T follicular helper cell (primary cell): ENCODE data around the gene CNOT4.

Experiments used
- DNase-seq: peaks from one replicate; pipeline ENCODE4 v3.0.0-alpha.2; 2020; ENCODE audit warnings: low read depth

The CNOT4 gene

DNA sequence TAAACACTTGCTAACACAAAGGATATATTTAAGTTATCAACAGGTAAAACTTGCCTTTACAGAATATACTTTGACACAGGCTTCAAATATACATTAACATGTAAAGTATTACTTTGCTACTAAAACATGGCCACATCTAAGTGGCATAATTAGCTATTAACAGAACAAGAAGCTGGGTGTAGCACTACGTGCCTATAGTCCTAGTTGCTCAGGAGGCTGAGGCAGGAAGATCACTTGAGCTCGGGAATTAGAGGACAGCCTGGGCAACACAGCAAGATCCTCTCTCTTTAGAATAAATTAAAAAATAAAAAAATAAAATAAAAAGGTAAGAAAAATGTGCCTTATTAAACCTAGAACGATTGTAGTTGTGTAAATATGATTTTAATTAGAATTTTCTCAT, 106.6 kb downstream of the CNOT4 start:
- no peak for DNase-seq

DNA sequence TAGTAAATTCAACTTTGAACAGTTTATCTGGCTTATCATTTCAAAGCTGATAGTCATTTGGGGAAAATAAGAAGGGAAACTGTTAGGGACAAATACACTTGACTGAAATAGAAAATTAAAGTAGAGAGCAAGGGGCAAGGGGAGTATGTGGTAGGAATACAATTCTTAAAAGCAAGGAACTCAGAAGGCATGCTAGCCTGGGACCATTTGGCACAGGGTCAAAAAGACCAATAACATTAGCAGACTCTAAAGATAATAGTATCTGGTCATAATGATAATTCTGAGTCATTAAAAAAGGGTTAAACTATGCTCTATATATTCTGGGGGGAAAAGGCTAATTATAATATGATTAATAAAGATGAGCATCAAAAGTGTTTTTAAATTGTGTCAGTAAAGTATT, 112.2 kb downstream of the CNOT4 start:
- no peak for DNase-seq

DNA sequence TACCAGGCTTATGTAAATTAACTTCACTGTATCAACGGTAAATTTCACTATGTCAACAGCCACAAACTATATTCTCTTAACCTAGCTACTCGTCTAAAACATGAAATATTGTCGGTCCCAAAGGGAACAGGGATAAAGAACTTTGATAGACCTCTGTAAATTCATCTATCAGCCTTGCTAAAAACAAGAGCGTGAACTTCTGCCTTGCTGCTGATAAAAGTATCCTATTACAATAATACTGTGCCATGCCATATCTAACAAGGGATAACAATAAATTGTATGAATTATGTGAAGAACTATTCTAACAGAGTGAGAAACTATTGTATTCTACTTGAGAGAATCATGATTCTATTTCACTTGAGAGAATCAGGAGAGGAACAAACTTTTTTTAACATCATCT, 117.2 kb downstream of the CNOT4 start:
- no peak for DNase-seq

DNA sequence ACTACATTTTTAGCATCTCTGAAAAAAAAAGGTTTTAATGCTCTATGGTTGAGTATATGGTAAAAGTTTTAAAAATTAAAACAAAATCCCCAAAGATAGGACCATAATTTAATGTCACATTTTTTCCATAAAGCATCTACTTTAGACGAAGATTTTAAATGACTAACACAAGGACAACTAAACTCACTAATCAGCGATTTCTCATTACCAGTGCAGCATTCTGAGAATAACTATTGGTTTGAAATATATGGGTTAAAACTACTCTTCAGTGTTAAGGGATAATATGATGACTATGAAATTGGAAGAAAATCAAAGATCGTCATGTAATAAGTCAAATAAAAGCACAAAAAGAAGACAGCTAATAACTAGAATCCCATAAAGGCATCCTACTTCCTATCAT, 118.4 kb downstream of the CNOT4 start:
- no peak for DNase-seq

DNA sequence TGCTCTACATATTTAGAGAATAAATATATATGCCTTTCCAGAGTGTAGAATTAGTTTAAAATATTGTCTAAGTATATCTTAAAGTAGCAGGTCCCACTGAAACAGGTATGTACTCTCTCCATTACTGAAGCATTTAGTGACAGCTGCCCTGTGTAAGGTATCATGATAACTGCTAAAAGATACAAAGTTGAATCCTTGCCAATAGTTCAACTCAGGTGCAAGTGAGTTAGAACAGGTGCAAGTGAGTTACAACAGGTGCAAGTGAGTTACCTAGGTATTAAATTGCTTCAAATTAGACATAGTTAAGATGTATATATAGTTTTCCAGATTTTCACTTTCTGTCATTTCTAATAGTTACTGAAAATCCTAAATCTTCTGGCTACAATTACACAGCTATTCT, 119.1 kb downstream of the CNOT4 start:
- no peak for DNase-seq

DNA sequence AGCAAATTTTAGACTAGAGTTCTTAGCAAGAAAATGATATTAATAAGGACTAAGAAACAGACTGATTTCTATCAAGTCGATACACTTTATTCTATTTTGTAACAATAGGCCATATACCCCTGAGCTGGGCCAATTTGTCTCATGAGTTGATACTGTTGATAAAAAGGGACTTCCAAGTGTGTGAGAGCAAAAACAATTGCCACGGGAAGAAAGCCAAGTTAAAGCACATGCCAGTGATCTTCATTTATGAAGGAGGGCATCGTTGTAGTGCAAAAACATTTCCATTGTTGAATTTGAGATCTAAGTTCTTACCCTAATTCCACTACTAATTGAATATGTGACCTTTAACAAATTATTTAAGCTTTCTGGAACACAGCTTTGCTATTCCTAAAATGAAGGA, 119.9 kb downstream of the CNOT4 start:
- DNase-seq, result no peak

DNA sequence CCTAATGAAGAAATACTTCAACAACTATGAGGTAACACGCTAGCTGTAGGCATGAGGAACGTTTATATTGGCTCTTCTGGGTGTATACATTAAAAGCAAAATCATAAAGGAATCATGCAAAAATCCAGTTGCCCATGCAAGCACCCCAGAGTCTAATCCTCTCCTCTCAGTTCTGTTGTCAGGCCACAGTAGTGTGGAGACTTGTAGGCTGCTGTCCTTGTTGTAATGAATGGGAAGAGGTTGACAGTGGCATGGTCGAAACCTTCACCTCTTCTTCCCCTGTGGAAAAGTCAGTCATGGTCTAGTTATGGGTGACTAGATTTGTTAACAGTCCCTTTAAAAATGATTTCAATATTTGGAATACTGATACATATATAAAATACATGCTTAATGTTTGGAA, 121.3 kb downstream of the CNOT4 start:
- no peak for DNase-seq

DNA sequence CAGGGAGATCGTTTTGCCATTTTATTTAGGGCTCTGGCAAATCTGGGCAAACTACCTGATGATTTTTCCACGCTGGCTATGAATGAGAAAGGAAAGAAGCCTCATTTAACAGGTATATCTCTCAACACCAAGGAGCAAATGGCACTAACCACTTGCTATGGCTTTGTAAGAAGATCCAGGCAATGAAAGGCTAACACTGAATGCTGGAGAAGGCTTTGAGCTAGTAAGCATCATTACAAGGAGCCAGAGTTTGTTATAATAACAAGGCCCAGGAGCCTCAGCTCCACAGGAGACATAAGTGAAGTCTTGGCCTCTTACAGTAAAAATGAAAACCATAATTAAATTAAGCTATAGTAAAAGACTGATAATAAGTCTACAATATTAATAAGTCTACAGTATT, 123.1 kb downstream of the CNOT4 start:
- DNase-seq, result no peak

DNA sequence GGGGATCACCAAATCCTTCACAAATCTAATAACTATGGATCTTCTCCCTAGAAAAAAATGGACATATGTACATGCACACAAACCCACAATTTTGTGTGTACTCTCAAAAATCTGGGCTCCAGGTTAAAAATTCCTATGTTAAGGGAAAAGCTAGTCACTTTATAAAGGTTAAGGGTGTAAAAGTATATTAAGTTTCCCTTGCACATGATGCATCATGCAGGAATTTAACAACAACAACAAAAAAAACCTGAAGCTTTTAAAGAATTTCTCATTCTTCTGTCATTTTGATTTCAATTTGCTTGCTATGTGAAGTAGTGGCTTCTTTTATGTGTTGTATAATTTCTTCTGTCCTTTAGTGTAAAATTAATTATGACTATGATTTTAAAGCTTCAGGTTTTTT, 123.7 kb downstream of the CNOT4 start:
- no peak for DNase-seq

DNA sequence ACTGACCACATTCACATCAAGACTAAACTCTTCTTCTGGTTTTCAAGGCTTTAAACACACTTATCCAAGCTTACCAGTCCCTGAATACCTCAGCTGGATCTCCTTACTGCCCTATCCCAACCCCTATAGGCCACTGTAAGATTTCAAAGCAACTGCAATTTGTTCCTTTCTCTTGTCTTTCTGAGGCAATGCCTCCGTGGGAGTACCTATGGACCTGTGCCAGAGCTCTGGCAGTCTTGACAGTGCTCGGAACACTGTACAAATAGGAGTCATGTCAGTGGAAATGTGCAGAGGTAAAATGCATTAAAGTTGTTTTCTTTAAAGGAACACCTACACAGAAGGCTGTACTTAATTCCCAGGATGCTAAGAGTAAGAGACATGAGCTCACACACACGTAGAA, 124.7 kb downstream of the CNOT4 start:
- no peak for DNase-seq

DNA sequence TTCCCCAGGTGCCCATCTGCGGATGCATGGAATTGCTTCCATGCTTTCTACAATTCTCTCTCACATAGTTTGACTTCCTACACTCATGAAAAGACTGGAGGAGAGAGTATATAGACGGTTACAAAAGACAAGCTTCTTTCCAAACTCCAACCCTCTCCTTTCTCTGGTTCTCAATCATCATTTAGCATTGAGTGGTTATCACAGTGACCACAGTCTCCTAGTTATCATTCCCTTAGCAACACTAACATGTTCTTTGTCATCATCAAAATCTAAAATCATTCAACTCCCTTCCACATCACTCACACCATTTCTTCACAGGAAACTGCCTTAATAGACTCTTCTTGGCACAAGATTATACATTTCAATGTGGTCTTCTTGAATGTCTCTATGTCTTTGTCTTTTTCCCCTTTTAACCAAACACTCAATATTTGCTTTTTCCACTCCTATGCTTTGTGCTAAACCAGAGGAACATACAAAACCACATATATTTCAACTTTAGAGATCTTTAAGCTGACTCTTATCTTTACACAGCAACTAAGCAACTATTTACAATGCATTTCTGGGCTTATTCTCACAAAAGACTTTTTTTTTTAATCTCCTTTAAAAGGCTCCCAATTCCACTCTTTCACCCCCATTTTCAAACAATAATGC, 126.3 kb downstream of the CNOT4 start:
- no peak for DNase-seq

DNA sequence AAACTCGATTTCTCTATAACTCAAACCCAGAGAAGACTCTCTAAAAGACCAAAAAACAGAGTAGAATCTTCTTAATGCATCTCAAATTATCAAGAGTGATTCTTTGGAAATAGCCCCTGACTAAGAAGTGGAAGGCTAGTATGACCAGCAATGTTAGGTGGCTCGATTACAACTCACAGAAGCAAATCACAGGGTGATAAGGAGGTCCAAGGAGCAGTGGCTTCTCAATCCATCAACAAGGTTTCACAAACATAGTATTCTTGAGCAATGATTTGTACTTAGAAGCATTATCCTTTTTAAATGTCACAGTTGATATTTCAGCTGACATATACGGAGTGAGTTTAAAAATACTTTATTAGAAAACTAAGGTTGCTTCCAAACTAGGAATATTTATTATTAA, 127.7 kb downstream of the CNOT4 start:
- no peak for DNase-seq

DNA sequence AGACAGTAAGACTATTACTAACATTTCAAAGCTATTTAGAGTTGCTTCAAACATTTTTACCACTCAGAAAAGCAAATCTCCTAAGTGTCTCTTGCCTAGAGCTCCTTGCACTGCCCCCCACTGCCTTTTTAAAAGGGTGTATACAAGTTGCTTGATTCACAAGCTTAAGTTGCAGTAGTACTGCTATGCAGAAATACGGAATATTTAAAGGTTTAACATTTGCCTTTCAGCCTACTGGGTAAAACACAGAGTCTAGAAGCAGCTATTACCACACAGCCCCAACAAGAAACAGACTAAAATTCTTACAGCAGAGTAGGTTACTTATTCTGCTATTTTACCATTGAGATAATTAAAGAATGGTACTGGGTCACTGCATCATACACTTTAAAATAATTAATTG, 128.5 kb downstream of the CNOT4 start:
- no peak for DNase-seq

DNA sequence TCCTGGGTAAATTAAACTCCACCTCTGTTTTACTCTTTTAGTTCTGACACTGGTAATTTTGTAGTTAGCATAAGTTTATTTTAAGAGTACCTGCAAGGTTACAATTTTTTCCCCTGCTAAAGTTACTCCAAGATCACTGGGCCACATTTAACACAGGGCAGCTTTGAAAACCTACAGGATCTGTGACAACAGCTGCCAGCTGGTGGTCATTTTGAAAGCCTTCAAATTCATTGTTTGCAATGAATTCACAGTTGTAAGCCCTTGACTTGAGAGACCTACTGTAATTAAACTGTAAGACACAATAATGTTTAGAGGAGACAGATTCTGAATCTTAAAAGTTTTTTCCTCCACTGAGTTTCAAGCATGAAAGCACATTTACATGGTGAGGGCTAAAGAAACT, 129.6 kb downstream of the CNOT4 start:
- no peak for DNase-seq

DNA sequence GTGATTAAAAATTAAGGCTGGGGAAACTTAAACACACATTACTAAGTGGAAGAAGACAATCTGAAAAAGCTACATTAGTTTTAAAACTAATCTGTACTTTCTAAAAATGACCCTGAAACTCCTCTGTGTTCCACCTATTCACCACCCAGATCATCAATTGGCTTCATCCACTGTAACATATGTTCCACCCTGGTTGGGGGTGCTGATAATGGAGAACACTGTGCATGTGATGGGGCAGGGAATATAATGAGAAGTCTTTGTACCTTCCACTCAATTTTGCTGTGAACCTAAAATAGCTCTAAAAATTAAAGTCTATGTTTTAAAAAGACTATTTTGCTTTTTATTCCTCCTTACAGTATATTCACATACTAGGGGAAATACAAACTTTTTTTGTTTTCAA, 132.7 kb downstream of the CNOT4 start:
- no peak for DNase-seq

DNA sequence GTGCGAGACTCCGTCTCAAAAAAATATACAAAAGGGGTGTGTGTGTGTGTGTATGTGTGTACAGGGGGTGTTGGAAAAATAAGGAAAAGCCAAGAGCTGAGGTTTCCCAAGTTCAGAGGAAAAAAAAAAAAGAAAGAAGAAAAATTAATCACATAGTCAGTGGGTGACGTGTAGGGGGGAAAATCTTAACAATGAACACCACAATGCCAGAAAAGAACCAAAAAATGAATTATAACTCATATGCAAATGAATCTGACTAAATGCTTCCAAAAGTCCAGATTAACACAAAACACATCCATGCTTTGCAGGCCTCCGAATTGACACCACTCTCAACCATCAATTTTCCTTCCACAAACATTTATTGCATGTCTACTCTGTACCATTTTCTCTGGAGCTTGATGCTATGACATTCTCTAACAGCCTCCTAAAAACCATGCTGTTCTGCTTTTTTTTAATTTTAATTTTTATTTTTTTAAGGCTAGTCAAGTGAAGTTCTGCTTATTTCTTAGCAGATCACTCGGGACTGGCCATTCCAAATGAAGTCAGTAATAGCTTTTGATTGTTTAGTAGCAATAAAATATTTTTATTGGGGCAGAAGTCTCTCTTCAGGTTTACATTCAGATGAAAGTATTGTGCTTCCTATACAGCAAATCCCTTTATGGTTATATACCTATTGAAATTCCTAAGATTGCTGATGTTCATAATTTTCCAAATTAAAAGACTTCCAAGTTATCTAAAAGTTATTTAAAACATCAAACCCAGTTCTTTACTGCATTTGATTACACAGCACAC, 133.8 kb downstream of the CNOT4 start:
- DNase-seq, result no peak

DNA sequence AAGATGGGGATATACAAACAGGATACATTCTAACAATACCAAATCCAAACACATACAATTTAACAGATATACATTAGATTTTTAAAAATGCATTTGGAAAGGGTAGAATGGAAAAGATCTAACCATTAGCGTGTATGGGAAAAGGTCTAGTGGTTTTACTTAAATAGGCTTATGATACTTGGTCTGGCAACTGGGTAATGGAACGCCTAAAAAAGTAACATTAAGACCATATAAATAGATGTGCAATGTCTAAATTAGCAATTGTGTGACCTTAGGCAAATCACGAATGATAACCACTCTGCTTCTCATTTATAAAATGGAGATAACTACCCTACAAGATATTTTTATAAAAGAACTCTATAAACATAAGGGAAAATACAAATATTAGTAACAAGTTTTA, 135.2 kb downstream of the CNOT4 start:
- no peak for DNase-seq

DNA sequence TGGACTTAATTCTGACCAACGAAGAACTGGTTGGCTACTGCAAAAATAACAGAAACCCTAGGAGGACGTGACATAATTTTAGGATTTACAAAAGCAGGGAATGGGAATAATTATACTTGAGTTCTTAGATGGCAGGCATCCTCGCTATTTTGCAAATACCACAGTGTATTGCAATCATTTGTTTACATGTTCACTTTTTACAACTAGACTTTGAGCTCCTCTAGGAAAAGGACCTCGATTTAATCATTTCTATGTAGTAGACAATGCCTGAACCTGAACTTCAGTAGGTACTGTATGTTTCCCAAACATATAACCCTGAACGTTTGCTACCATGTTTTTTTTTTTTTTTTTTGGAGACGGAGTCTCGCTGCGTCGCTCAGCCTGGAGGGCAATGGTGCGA, 137.7 kb downstream of the CNOT4 start:
- DNase-seq, result no peak

DNA sequence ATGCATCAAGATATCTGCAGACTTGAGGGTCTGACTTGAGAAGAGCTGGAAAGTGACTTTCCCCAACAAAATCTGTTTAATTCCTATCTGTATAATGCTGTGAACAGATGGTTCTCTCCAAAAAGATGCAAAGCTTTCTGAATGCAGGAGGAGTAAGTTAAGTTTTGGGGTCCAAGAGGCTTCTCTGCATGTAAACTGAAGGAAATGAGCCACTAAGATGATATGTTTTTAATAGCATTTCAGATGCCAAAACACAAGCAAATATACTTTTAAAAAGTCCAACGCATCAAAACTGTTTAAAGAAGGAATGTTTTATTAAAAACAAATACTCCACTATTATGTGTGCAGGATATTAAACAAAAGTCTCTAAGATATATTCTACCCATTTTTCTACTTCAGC, 139.2 kb downstream of the CNOT4 start:
- DNase-seq, result no peak

DNA sequence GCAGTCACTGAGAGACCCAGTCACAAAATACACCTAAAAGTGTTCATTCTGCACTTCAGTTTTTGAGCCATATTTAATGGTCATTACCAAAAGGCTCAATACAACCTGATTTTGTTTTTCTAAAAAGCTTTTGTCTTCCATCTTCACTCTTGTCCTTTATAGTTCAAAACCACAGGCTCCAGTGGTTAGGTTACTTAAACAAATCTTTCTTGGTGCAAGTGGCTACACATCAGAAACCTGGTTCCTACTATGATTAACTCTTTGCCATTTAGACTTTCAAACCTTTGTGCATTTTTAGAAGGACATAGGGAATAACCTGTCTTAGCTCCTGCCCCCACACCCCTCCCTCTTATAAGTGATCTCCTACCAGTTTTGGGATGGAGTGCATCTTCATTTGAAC, 140.5 kb downstream of the CNOT4 start:
- DNase-seq, result no peak

DNA sequence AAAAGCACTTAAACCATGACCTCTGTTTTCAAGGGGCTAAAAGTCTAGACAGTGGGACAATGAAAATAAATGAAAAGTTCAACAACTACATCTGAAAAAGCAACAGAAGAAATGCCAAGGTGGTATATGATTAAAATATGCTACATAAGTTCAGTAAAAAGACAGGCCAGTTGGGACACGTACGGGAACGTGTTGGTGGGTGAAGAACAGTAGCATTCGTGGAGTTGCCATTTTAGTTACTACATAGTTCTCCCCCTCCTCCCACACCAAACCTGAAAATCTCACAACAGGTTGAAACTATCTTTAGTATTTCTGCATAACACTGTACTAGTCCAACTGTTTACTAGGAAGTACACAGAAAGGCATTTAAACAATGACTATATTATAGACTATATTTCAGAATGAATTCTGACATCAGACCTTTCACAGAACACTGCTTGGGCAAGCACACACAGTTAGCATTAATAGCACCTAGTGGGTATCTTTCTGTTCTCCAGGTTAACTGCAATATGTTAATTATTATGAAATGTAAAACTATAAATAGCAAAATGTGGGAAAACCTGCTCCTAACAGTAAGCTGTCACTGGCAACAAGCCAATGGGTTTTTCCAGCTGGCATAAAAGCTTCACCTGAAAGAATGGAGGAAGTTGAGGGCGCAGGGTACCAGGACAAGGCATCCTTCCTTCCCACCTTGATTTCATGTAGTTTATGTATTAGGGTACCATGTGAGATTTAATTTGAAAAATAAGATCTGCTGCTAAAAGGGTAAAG, 141.3 kb downstream of the CNOT4 start:
- DNase-seq, result no peak

DNA sequence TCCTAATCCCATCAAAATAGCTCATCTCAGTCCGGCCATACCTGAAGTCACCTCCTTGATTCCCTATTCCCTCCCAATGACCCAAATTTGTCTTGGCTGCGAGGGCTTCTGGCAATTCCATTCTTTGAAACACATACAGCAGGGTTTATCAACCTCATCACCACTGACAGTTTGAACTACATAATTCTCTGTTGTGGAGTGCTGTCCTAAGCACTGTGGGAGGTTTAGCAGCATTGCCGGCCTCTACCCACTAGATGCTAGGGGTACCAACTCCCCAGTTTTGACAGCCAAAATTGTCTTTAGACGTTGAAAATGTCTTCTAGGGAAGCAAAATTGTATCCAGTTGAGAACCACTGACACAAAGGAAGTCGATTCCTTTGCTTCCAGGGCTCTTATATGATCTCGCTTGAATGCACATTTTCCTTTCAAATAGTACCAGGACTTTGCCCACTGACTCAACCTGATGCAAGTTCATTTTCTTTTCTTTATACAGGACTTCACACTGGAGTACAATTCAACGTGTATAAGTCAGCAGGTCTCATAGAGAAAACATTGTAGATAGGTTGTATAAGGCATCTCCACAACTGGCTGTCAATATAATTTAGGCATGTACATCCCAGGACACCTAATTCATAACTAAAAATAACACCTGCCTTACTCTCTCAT, 142.9 kb downstream of the CNOT4 start:
- no peak for DNase-seq

DNA sequence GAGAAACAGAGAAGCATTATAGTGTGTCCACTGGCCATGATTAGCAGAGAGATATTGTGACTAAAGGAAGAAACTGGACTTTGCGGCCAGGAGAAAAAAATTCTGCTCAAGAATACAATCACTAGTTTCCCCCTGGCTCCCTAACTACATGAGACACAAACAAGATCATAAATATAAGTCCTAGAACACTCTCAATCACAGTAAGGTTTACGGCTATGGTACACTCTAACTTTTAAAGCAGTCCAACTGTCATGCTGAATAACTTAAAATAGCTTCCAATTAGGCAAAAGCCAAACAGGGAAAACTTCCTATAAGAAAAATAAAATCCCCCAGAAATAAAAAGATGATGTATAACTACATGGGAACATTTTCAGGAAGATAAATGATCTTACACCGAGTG, 144.2 kb downstream of the CNOT4 start:
- no peak for DNase-seq
